HG02798 (cell line): ENCODE data around the gene USP36.
"Not testable (repeated sequence)": the region's sequence is repeated elsewhere in the genome, so short reads cannot be mapped to it uniquely, and the experiment has no call there.

Experiments
- ATAC-seq: cut with Tn5 transposase; IDR thresholded peaks from one replicate; pipeline ENCODE4 v1.9.1; 2021; ENCODE audit warnings: mild to moderate bottlenecking; ENCODE audit not compliant: unreplicated experiment, poor library complexity

Gene USP36

DNA sequence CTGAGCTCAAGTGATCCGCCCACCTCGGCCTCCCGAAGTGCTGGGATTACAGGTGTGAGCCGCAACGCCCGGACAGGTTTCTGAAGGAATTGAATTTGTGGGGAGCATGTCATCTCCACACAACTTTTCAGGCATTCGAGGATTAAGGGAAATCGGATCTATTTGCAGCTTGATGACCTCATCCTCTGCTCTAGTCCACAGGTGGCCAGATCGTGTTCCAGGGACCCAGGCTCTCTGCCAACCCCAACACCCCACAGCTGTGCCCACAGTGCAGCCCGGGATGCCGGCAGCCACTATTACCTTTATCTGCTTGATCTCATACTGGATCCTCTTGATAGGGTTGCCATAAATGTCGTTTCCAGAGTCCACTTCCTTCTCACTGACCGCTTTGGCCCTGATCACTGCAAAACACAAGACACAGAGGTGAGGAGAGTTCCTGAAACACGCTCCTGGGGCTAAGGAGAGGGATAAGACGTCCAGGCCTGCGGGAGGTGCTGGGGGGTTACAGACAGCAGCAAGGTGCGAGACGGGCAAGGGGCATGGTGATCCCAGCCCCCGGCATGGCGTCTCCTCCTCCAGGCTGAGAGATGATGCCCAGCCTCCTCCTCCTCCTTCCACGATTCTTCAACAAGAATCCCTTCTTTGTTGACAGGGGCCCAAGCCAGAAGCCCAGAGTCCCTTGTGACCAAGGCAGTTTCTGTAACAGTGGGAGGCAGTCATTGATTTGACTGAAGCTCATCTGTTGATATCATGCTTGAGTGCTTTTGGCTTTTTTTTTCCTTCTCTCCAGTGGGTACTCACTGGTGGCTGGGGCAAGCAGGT lies 33.1 kb upstream of the USP36 start:
- ATAC-seq = no peak

- no peak for ATAC-seq
Observed at GRCh38 chr17:78872486-78872885, 31.9 kb upstream of the USP36 start.

GRCh38 chr17:78870621-78871020 lies 30.0 kb upstream of the USP36 start:
- ATAC-seq = no peak

DNA sequence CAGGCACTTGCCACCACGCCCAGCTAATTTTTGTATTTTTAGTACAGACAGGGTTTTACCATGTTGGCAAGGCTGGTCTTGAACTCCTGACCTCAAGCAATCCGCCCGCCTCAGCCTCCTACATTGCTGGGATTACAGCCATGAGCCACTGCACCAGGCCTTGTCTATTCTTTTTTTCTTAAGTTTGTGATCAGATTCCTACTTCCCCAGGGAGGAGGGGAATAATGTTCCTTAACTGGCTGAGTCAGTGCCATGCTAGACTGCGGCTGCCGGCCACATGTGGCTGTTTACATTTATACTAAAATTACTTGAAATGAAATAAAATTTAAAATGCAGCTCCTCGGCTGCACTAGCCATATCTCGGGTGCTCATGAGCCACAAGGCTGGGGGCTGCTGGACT lies 27.8 kb upstream of the USP36 start:
- ATAC-seq = no peak

DNA sequence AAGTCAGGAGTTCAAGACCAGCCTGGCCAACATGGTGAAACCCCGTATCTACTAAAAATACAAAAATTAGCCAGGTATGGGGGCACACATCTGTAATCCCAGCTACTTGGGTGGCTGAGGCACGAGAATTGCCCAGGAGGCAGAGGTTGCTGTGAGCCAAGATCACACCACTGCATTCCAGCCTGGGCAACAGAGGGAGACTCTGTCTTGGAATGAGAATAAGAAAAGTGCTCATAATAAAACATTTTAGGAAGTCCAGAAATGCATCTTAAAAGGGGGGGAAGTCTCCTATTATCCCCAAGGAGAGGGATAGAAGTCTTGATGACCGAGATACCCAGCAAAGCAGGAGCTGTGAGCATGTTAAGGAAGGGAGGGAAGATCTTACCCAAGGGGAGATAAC lies 26.4 kb upstream of the USP36 start:
- ATAC-seq = not testable (repeated sequence)

GRCh38 chr17:78865682-78866390 lies 25.2 kb upstream of the USP36 start:
- ATAC-seq = no peak

GRCh38 chr17:78864117-78864516 lies 23.5 kb upstream of the USP36 start:
- no peak for ATAC-seq

GRCh38 chr17:78862073-78863023 lies 21.7 kb upstream of the USP36 start:
- ATAC-seq = no peak

- no peak for ATAC-seq
Observed at GRCh38 chr17:78861229-78861628, 20.6 kb upstream of the USP36 start.

- ATAC-seq = no peak
Observed at GRCh38 chr17:78859051-78859450, 18.4 kb upstream of the USP36 start.

DNA sequence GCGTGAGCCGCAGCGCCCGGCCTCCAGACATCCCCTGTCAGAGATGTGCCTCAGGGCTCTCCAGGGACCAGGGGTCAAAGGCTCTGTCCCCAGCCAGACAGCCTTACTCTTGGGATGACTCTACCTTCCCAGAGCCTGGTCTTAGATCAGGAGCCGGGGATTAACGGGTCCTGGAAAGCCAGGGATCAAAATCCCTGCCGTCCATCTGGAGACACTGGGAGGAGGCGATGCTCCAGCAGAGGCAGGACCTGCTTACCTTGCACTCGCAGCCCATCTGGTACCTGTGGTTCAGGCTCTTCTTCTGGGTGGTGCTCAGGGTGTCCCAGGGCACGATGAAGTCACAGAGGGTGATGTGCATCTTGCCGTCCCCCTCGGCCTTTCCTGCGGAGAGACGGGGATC lies 16.7 kb upstream of the USP36 start:
- ATAC-seq = no peak

DNA sequence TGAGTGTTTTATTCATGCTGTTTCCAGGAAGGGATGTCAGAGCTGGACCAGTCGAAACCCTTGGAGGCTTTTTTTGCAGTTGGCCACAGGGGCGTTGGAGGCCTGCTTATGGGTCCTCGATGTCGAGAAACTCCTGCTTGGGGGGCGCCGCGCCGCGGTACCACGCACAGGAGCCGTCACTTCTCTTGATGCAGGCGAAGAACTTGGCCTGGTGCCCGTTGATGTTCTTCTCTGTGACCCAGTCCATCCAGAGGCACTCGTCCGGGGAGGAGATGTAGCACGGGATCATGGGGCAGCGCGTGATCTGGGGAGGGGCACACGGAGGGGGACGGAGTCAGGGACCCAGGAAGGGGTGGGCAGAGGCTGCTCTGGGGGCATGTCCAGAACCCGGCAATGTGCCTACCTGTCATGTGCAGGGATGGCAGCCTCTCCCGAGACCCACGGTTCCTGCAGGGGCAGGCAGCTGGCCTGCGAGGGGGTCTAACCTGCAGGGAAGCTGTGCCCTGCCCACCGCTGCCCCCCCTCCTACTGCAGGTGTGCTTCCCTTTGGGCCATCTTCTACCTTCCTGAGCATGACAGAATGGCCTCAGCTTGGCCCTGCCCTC lies 15.0 kb upstream of the USP36 start:
- no peak for ATAC-seq

DNA sequence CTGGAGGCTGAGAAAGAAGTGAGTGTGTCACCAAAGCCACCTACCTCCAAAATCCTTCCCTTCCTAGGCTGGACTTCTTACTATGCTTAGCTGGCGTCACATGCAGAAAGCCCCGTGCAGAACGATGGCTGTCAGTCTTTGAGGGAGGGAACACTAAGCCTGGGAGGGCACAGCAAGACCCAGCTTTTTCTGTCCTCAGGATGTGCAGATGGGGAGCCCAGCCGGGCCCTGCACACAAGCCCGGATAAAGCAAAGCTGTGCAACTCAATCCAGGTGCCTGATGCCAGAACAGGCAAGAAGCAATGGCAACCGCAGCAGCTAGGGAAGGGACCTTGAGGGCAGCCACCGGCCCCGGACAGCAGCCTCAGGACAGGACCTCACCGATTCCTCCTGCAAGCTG lies 13.9 kb upstream of the USP36 start:
- ATAC-seq = no peak

GRCh38 chr17:78853926-78854394 lies 13.3 kb upstream of the USP36 start:
- no peak for ATAC-seq

- no peak for ATAC-seq
Observed at GRCh38 chr17:78852709-78853121, 12.1 kb upstream of the USP36 start.

DNA sequence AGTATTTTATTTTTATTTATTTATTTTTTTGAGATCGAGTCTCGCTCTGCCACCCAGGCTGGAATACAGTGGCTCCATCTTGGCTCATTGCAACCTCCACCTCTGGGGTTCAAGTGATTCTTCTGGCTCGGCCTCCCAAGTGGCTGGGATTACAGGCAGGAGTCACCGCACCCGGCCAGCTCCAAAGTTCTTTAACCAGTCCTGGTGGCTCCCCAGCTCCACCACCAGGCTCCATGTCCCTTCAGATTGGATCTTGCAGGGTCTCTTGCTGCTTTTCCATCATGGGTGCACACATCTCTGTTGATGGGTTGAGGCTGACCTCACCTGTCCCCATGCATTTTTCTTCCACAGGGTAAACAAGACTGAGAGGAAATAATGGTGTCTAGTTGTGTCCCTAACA lies 8.4 kb upstream of the USP36 start:
- no peak for ATAC-seq

- ATAC-seq = no peak
Observed at GRCh38 chr17:78847052-78847451, 6.4 kb upstream of the USP36 start.

GRCh38 chr17:78844301-78845005 lies 3.8 kb upstream of the USP36 start:
- ATAC-seq = no peak

DNA sequence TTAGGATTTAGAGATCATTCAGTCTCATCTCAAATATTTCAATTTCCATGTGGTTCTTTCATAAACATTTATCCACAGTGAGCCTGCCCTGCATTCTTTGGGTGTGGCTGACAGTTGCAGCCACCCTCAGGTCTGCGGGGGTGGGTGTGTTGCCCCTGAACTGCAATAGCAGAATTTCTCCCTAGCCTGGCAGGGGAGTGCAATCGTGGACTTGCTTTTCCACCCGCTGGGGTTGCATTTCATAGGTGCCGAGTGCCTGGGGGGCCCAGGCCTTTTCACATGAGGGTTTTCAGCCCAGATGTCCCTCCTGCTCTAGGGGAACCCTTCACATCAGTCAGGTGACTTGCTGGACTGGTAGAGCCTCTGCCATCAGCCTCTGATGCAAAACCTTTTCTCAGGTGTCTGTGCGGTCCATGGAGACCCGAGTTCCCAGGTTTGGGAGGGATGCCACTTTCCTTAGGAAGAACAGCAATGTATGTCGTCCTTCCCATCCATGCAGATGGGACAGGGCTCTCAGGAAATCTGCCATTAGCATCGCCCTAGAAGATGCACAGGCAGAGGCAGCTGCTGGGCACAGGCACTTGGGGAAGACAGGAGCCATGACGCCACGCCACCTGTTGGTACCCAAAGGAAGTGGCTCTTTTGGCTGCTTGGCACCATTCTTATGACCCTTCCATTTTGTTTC lies 2.4 kb upstream of the USP36 start:
- ATAC-seq = no peak
